Endothelial cell of umbilical vein (primary cell): ENCODE data around the gene CLDN22.

Experiments used
- CTCF ChIP-seq, 2 donors: IDR thresholded peaks; 1 replicate in 1 of 2; 2 replicates in 1 of 2; pipeline ENCODE4 v1.5.1; 2011; ENCODE audit warnings: low read length in 2 of 2, mild to moderate bottlenecking in 2 of 2, moderate library complexity in 2 of 2, control low read depth in 1 of 2, inconsistent platforms in 1 of 2, low read depth in 1 of 2; ENCODE audit not compliant: insufficient read depth in 1 of 2; ENCODE audit errors: extremely low read depth in 1 of 2
- EZH2 ChIP-seq: IDR thresholded peaks from 2 replicates; pipeline ENCODE4 v1.6.1; 2012; ENCODE audit warnings: borderline replicate concordance, low read depth, mild to moderate bottlenecking, moderate library complexity, low read length, inconsistent platforms; ENCODE audit not compliant: severe bottlenecking
- POLR2AphosphoS5 ChIP-seq: IDR thresholded peaks from 2 replicates; pipeline ENCODE4 v1.6.1; 2012; ENCODE audit warnings: low read depth, mild to moderate bottlenecking, control low read depth, low read length, moderate library complexity; ENCODE audit not compliant: insufficient read depth

- no peak for TF ChIP-seq EZH2
- no peak for TF ChIP-seq CTCF (IDR thresholded peaks at IDR 0.05; ENCODE audit: extremely low read depth in 1 of 2, insufficient read depth in 1 of 2, low read depth in 1 of 2, low read length in 2 of 2)
- no peak for TF ChIP-seq POLR2AphosphoS5
These were observed 5.7 kb downstream of the CLDN22 start for GRCh38 chr4:183314336-183314735.
